ENCODE data around the gene TMSB10. TPM values are rescaled to one million over a fixed set of nuclear protein-coding genes. Genes with fewer than 3 reads are reported as not detected.

Gene TMSB10
- total and polyA plus RNA-seq, 2 of the 13 experiments (the other 11 are each of a cell fraction or from before 2014, with no cell fraction given), result 665 to 708 TPM

DNA sequence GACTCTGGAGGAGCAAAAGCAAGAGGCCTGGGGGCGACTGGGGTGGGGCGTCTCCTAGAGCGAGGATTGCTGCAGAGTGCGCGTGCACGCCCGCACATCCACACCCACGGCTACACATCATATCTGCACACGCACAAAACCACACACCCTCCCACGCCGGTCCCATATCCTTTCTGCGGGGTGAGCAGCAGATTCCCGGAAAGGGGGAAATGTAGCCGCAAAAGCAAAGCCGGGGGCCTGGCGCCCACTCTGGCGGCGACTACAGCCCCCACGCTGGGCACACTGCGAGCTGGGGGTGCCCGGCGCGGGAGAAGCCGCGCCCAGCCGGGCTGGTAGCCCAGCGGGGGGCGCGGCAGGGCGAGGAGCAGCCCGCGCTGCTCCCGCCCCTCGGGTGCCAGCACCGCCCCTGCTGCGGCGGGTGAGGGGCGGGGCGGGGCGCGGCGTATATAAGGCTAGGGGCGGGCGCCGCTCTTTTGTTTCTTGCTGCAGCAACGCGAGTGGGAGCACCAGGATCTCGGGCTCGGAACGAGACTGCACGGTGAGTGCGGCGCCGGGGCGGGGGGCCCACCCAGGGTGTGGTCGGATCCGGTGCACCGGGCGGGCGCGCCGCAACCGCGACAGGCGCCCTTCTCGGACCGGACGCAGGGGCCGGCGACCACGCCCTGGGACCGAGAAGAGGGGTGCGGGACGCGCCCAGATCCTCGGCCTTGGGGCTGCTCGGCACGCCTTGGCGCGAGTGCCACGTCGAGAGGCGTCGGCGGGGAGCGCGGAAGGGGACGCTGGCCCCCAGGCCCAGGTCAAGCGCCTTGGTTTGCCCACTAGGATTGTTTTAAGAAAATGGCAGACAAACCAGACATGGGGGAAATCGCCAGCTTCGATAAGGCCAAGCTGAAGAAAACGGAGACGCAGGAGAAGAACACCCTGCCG, at the start of gene TMSB10 (continued):
- TF ChIP-seq ZNF318 (CRISPR knock-in tag; IDR thresholded peaks at IDR 0.05) (no peak), CEBPB (IDR thresholded peaks at IDR 0.05; ENCODE audit: borderline replicate concordance, low read depth, low read length) (no peak), ZNF644 (CRISPR knock-in tag; IDR thresholded peaks at IDR 0.05; ENCODE audit: low read depth) (no peak), TBL1XR1 (IDR thresholded peaks at IDR 0.05; ENCODE audit: borderline replicate concordance, low read length, partially characterized antibody) (peak; percentile 48), GFI1 (CRISPR knock-in tag; IDR thresholded peaks at IDR 0.05; ENCODE audit: borderline replicate concordance) (peak; percentile 84)
- TF ChIP-seq, protein P1, sequence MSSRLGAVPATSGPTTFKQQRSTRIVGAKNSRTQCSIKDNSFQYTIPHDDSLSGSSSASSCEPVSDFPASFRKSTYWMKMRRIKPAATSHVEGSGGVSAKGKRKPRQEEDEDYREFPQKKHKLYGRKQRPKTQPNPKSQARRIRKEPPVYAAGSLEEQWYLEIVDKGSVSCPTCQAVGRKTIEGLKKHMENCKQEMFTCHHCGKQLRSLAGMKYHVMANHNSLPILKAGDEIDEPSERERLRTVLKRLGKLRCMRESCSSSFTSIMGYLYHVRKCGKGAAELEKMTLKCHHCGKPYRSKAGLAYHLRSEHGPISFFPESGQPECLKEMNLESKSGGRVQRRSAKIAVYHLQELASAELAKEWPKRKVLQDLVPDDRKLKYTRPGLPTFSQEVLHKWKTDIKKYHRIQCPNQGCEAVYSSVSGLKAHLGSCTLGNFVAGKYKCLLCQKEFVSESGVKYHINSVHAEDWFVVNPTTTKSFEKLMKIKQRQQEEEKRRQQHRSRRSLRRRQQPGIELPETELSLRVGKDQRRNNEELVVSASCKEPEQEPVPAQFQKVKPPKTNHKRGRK (CRISPR knock-in tag; IDR thresholded peaks at IDR 0.05), result peak; percentile 58; the same call in 1 of the 2 replicates
- TF ChIP-seq, protein P2, sequence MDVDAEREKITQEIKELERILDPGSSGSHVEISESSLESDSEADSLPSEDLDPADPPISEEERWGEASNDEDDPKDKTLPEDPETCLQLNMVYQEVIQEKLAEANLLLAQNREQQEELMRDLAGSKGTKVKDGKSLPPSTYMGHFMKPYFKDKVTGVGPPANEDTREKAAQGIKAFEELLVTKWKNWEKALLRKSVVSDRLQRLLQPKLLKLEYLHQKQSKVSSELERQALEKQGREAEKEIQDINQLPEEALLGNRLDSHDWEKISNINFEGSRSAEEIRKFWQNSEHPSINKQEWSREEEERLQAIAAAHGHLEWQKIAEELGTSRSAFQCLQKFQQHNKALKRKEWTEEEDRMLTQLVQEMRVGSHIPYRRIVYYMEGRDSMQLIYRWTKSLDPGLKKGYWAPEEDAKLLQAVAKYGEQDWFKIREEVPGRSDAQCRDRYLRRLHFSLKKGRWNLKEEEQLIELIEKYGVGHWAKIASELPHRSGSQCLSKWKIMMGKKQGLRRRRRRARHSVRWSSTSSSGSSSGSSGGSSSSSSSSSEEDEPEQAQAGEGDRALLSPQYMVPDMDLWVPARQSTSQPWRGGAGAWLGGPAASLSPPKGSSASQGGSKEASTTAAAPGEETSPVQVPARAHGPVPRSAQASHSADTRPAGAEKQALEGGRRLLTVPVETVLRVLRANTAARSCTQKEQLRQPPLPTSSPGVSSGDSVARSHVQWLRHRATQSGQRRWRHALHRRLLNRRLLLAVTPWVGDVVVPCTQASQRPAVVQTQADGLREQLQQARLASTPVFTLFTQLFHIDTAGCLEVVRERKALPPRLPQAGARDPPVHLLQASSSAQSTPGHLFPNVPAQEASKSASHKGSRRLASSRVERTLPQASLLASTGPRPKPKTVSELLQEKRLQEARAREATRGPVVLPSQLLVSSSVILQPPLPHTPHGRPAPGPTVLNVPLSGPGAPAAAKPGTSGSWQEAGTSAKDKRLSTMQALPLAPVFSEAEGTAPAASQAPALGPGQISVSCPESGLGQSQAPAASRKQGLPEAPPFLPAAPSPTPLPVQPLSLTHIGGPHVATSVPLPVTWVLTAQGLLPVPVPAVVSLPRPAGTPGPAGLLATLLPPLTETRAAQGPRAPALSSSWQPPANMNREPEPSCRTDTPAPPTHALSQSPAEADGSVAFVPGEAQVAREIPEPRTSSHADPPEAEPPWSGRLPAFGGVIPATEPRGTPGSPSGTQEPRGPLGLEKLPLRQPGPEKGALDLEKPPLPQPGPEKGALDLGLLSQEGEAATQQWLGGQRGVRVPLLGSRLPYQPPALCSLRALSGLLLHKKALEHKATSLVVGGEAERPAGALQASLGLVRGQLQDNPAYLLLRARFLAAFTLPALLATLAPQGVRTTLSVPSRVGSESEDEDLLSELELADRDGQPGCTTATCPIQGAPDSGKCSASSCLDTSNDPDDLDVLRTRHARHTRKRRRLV (CRISPR knock-in tag; IDR thresholded peaks at IDR 0.05), result no peak
- TF ChIP-seq, protein P3, sequence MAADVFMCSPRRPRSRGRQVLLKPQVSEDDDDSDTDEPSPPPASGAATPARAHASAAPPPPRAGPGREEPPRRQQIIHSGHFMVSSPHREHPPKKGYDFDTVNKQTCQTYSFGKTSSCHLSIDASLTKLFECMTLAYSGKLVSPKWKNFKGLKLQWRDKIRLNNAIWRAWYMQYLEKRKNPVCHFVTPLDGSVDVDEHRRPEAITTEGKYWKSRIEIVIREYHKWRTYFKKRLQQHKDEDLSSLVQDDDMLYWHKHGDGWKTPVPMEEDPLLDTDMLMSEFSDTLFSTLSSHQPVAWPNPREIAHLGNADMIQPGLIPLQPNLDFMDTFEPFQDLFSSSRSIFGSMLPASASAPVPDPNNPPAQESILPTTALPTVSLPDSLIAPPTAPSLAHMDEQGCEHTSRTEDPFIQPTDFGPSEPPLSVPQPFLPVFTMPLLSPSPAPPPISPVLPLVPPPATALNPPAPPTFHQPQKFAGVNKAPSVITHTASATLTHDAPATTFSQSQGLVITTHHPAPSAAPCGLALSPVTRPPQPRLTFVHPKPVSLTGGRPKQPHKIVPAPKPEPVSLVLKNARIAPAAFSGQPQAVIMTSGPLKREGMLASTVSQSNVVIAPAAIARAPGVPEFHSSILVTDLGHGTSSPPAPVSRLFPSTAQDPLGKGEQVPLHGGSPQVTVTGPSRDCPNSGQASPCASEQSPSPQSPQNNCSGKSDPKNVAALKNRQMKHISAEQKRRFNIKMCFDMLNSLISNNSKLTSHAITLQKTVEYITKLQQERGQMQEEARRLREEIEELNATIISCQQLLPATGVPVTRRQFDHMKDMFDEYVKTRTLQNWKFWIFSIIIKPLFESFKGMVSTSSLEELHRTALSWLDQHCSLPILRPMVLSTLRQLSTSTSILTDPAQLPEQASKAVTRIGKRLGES (CRISPR knock-in tag; IDR thresholded peaks at IDR 0.05; ENCODE audit: borderline replicate concordance), result 0 out of 2 replicates have a peak, but pooled peaks have one; percentile 31

Measured in HepG2 (cell line).